ENCODE measurements around the gene LY6G6C. TPM values are rescaled to one million over a fixed set of nuclear protein-coding genes. Genes with fewer than 3 reads are reported as not detected.
A peak's percentile ranks its signal among the peaks of the same experiment; 100 is the strongest.

LY6G6C gene
- total and polyA plus RNA-seq, 2 of the 13 experiments (the other 11 are each of a cell fraction or from before 2014, with no cell fraction given), result 0.15 TPM; not detected in 1

DNA sequence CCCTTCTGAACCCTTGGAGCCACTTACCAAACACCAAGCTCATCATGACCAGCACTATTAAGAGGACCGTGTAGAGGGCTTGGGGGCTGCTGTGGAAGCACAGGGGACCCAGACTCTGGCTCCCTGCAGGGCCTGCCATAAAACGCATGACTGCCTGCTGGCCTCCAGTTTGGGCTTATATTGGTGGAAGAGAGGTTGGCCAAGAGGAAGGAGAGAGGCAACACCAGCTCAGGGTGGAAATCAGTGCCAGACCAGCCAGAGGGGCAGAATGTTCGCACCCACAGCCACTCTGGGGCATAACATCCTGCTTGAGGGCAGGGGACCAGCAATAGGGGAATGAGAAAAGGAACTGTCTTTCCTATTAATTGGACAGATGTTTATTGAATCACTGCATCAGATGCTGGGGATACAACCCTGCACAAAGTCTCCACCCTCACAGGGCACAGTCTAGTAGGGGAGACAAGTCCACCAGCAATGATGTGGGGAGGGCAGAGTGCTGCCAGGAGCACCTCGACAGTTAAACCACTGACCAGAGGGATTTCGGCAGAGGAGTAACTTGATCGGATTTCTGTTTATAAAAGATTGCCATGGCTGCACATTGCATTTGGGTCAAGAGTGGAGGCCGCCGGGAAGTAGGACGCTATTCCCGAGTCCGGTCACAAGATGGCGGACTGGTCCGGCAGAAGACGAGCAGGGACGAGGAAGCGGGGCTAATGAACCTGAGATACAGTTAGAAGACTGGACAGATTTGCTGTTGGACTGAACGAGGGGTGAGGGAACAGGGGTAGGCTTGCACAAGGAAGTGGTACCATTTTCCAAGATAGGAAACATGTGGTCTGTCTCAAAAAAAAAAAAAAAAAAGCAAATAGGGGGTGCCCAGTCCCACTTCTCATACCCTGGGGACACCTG, 41.1 kb downstream of the LY6G6C start, which contains the start of gene LY6G5C (continued):
- peak; percentile 12; the same call in 1 of the 2 replicates for TF ChIP-seq ZNF782 (CRISPR knock-in tag; IDR thresholded peaks at IDR 0.05; ENCODE audit: borderline replicate concordance)
- TF ChIP-seq ZNF687 (CRISPR knock-in tag; IDR thresholded peaks at IDR 0.05), result peak; percentile 29; the same call in 1 of the 2 replicates
- TF ChIP-seq, protein P1, sequence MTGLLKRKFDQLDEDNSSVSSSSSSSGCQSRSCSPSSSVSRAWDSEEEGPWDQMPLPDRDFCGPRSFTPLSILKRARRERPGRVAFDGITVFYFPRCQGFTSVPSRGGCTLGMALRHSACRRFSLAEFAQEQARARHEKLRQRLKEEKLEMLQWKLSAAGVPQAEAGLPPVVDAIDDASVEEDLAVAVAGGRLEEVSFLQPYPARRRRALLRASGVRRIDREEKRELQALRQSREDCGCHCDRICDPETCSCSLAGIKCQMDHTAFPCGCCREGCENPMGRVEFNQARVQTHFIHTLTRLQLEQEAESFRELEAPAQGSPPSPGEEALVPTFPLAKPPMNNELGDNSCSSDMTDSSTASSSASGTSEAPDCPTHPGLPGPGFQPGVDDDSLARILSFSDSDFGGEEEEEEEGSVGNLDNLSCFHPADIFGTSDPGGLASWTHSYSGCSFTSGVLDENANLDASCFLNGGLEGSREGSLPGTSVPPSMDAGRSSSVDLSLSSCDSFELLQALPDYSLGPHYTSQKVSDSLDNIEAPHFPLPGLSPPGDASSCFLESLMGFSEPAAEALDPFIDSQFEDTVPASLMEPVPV (CRISPR knock-in tag; IDR thresholded peaks at IDR 0.05), result 0 out of 2 replicates have a peak, but pooled peaks have one; percentile 15
- TF ChIP-seq TIGD3 (CRISPR knock-in tag; IDR thresholded peaks at IDR 0.05; ENCODE audit: borderline replicate concordance), result no peak
- peak; percentile 38; the same call in 1 of the 2 replicates for TF ChIP-seq MIER2 (CRISPR knock-in tag; IDR thresholded peaks at IDR 0.05)
- TF ChIP-seq ZNF12 (CRISPR knock-in tag; IDR thresholded peaks at IDR 0.05), result no peak
- TF ChIP-seq ZNF577 (CRISPR knock-in tag; IDR thresholded peaks at IDR 0.05; ENCODE audit: borderline replicate concordance, low read depth), result no peak
- TF ChIP-seq ZNF589 (CRISPR knock-in tag; conservative IDR thresholded peaks at IDR 0.05), result no peak
- no peak for TF ChIP-seq AGO1 (IDR thresholded peaks at IDR 0.05; ENCODE audit: low read depth, low read length, poor library complexity, severe bottlenecking)
- no peak for TF ChIP-seq ZNF280D (CRISPR knock-in tag; IDR thresholded peaks at IDR 0.05)
- TF ChIP-seq KMT2A (CRISPR knock-in tag; IDR thresholded peaks at IDR 0.05), result peak; percentile 28; the same call in 1 of the 2 replicates
- TF ChIP-seq MTF2 (CRISPR knock-in tag; IDR thresholded peaks at IDR 0.05; ENCODE audit: borderline replicate concordance), result no peak
- peak; percentile 57 for TF ChIP-seq ZFP91 (CRISPR knock-in tag; IDR thresholded peaks at IDR 0.05; ENCODE audit: borderline replicate concordance)

Measured in HepG2 (cell line).